Adipocyte (in vitro differentiated cells): ENCODE data around the gene MEOX1.
"Not testable (repeated sequence)": the region's sequence is repeated elsewhere in the genome, so short reads cannot be mapped to it uniquely, and the experiment has no call there.

Source experiments
- DNase-seq: peaks from one replicate; pipeline ENCODE4 v3.0.0-alpha.2; 2015; ENCODE audit warnings: low read depth
- H3K27me3 ChIP-seq: replicated peaks from 2 replicates; pipeline ENCODE4 v1.7.0; 2013; ENCODE audit warnings: mild to moderate bottlenecking, low read length, moderate library complexity; ENCODE audit not compliant: control insufficient read depth, insufficient read depth
- H3K36me3 ChIP-seq: 2 replicates; pipeline ENCODE4 v1.7.0; 2013; ENCODE audit warnings: low read length, mild to moderate bottlenecking, moderate library complexity; ENCODE audit not compliant: control insufficient read depth, insufficient read depth, severe bottlenecking
- H3K4me1 ChIP-seq: 2 replicates; pipeline ENCODE4 v1.7.0; 2013; ENCODE audit warnings: mild to moderate bottlenecking, low read length, moderate library complexity; ENCODE audit not compliant: control insufficient read depth, insufficient read depth
- H3K4me3 ChIP-seq: 2 replicates; pipeline ENCODE4 v1.7.0; 2013; ENCODE audit warnings: mild to moderate bottlenecking, low read length, moderate library complexity
- H3K9ac ChIP-seq: 2 replicates; pipeline ENCODE4 v1.7.0; 2013; ENCODE audit warnings: mild to moderate bottlenecking, low read length, moderate library complexity
- H3K9me3 ChIP-seq: 2 replicates; pipeline ENCODE4 v1.7.0; 2013; ENCODE audit warnings: mild to moderate bottlenecking, low read length, moderate library complexity; ENCODE audit not compliant: control insufficient read depth

MEOX1 gene

DNA sequence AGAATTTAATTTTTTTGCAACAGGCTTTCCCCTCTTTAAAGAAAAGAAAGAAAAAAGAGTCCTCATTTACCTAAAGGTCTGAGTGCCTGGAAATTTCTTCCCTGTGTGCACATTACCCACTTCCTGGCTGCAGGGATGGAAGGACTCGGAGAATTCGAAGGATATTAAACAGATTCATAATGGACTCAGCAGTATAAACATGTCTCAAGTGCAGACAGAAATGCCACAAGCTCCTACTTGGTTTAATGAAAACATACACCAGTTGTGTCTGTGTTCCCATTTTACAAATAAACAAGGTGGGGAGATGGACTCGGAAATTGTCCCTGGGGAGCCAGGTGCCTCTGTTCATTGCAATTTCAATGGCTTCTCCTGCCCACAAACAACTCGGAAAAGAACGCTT lies 47.2 kb downstream of the MEOX1 start:
- H3K9me3 ChIP-seq = no peaks in the 10 kb centered on the region
- H3K9ac ChIP-seq = no peak overlapping the region
- H3K4me1 ChIP-seq = peaks cover 17% of the 10 kb centered on the region
- H3K4me3 ChIP-seq = no peak overlapping the region
- no peaks in the 10 kb centered on the region for H3K36me3 ChIP-seq
- peaks cover 4% of the 10 kb centered on the region for H3K27me3 ChIP-seq
- DNase-seq = no peak

DNA sequence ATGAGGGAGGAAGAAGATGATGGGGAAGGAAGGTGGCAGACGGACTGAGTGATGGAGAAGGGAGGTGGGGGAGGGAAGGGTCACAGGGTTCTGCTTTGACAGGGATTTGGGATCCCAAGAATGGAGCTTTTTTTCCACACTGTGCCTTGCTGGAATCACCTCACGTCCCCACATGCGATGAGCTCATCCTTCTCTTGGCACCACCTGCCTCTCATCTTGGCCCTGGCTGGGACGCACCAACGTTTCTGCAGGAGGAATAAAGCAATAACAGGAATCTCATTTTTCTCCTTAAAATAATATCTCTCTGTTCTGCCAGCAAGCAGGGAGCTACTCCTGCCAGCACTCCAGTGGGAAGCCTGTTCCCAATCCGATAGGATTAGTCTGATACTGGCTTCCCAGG lies 47.8 kb downstream of the MEOX1 start:
- H3K9ac ChIP-seq = no peak overlapping the region
- no peak for DNase-seq
- no peaks in the 10 kb centered on the region for H3K9me3 ChIP-seq
- no peaks in the 10 kb centered on the region for H3K36me3 ChIP-seq
- no peak overlapping the region for H3K4me3 ChIP-seq
- H3K27me3 ChIP-seq = peaks cover 4% of the 10 kb centered on the region
- peaks cover 17% of the 10 kb centered on the region for H3K4me1 ChIP-seq

DNA sequence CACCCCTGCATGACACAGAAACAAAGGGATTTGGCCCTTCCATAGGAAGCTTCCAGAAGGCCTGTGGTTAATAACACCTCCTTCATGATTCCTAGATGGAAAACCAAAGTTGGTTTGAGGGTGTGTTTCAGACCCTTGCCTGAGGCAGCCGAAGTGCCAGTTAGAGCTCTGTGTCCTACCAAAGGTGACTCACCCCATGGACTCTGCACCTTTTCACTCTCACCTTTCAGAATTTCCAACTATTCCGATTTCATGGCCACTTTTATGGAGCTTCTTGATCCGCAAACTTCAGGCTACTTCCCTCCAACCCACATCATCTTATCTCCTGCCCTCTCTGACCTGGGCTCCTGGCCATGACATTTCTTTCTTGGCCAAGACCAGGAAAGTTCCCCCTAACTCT lies 49.2 kb downstream of the MEOX1 start:
- peaks cover 17% of the 10 kb centered on the region for H3K4me1 ChIP-seq
- H3K4me3 ChIP-seq = no peak overlapping the region
- H3K9ac ChIP-seq = no peak overlapping the region
- no peak for DNase-seq
- peaks cover 4% of the 10 kb centered on the region for H3K27me3 ChIP-seq
- no peaks in the 10 kb centered on the region for H3K36me3 ChIP-seq
- no peaks in the 10 kb centered on the region for H3K9me3 ChIP-seq

DNA sequence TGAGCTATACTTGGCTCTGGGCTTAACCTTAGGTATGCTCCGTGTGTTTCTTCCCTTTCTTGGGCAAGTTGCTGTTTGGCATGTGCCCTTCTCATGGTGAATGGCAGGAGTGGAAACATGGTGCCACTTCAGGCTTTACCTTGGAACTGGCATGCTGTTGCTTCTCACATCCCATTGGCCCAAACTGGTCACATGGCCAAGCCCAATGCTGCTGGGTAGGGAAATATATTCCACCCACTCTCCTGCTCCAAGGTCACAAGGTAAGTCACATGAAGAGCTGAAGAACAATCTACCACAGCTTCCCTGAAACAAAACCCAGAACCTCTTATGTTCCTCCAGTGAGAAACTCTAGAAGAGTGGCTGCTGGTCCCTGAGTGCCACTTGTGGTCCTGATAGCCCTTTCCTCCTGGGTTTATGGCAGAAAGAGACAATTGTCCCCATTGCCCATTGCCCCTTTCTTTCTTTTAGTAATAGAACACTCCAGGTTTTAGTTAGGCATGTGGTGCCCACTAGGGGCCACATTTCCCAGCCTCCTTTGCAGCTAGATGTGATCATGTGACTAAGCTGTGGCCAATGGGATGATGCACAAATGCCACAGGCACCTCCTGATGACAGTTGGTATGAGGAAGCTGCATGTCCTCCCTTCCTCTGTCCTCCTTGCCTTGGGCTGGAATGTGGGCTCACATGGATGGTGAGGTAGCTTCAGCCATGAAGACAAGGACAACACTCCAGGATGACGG lies 50.3 kb downstream of the MEOX1 start:
- Histone ChIP-seq H3K9ac (no peak overlapping the region), H3K27me3 (peaks cover 4% of the 10 kb centered on the region), H3K9me3 (no peaks in the 10 kb centered on the region), H3K4me3 (no peak overlapping the region), H3K36me3 (no peaks in the 10 kb centered on the region), H3K4me1 (peaks cover 17% of the 10 kb centered on the region)
- DNase-seq = no peak

DNA sequence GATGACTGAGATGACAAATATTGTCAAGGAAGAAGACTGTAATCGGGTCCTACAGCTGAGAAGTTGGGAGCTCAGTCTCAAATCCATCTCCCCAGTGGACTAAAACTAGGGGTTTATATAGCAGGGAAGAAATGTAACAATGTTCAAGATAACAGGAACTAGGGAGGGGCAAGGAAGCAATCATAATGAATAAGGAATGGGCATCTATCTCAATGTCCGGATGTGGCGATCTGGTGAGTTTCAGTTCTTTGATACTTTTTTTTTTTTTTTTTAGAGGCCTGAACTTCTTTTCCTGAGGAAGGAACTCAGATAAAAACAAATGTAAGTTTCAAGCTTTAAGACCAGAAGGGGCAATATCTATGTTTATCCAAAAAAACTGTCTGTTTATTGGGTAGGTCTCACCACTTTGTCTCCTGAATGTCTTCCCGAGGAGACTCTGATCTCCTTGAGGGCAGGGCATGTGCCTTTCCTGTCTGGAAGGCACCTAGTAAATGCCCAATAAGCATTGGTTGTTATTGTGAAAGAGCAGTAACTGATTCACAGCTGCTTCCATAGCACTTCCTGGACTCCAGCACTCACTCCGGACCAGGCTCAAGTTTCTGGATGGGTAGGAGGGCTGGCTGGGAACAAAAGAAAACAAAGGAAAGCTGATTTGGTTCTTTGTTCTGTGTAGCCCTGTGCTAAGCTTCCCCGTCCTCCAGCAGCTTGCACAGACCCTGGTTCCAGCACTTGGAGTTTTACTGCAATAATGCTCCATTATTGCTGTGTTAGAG lies 51.9 kb downstream of the MEOX1 start:
- no peaks in the 10 kb centered on the region for H3K9me3 ChIP-seq
- peak; percentile 22 for DNase-seq

DNA sequence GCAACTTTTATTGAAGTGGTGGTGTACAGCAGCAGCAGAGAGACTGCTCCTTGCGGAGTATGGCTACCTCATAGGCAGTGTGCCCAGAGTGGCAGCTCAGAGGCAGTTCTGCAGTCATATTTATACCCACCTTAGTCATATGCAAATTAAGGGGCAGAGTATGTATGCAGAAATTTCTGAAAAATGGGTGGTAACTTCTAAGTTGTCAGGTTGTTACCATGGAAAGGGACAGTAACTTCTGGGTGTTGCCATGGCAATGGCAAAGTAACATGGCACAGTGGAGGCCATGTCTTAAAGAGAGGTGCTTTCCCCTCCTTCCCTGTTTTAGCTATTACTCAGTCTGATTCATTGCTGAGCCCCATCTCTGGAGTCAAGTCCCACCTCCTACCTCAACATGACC lies 53.4 kb downstream of the MEOX1 start:
- DNase-seq = no peak
- H3K9ac ChIP-seq = no peak overlapping the region
- H3K36me3 ChIP-seq = no peaks in the 10 kb centered on the region
- peaks cover 8% of the 10 kb centered on the region for H3K4me1 ChIP-seq
- H3K9me3 ChIP-seq = no peaks in the 10 kb centered on the region
- no peak overlapping the region for H3K4me3 ChIP-seq
- peaks cover 20% of the 10 kb centered on the region for H3K27me3 ChIP-seq

More for the DNA sequence above, 51.9 kb downstream of the MEOX1 start:
- H3K9ac ChIP-seq = no peak overlapping the region
- peaks cover 13% of the 10 kb centered on the region for H3K27me3 ChIP-seq
- no peak overlapping the region for H3K4me3 ChIP-seq
- peaks cover 9% of the 10 kb centered on the region for H3K4me1 ChIP-seq
- no peaks in the 10 kb centered on the region for H3K36me3 ChIP-seq

DNA sequence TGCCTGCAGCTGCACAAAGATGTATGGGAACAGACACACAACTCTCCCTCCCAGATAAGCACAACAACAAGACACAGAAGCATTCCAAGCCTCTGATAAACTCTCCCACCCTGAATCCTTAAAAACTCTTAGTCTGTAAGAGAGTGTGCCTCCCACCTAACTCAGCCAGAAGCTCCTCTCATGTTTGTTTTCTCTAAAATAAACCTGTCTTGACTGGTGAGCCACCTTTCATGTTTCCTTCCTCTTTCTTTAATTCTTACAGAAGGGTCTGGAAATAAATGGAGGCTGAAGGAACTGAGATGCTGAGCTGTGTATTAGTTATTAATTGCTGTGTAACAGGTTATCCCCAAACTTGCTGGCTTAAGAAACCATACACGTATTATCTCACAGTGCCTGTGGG lies 57.2 kb downstream of the MEOX1 start:
- Histone ChIP-seq H3K4me3 (no peak overlapping the region), H3K27me3 (peaks cover 16% of the 10 kb centered on the region), H3K9ac (no peak overlapping the region), H3K4me1 (peaks cover 7% of the 10 kb centered on the region), H3K36me3 (no peaks in the 10 kb centered on the region), H3K9me3 (no peaks in the 10 kb centered on the region)
- DNase-seq = no peak

DNA sequence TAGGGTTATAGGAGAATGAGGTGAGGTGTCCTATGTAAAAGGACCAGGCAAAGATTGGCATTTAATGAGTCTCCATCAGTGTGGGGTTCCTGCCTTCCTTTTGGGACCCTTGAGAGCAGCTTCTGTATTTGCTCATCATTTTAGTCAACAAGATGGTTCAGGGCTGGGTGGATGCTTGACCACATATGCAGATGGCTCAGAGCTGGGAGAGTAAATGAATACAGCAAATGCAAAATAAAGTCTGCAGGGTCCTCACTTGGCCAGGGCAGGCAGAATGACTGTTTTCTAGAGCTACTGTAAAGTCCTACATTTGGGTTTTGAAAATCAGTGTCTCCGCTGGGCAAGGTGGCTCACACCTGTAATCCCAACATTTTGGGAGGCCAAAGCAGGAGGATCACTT lies 58.4 kb downstream of the MEOX1 start:
- no peaks in the 10 kb centered on the region for H3K36me3 ChIP-seq
- H3K9me3 ChIP-seq = no peaks in the 10 kb centered on the region
- H3K9ac ChIP-seq = no peak overlapping the region
- peaks cover 16% of the 10 kb centered on the region for H3K27me3 ChIP-seq
- no peak for DNase-seq
- peaks cover 11% of the 10 kb centered on the region for H3K4me1 ChIP-seq
- H3K4me3 ChIP-seq = no peak overlapping the region

DNA sequence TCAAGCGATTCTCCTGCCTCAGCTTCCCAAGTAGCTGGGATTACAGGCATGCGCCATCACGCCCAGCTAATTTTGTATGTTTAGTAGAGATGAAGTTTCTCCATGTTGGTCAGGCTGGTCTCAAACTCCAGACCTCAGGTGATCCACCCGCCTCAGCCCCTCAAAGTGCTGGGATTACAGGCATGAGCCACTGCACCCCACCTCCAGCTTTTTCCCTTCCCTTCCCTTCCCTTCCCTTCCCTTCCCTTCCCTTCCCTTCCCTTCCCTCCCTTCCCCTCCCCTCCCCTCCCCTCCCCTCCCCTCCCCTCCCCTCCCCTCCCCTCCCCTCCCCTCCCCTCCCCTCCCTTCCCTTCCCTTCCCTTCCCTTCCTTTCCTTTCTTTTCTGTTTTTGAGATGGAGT lies 59.2 kb downstream of the MEOX1 start:
- H3K4me1 ChIP-seq = peaks cover 18% of the 10 kb centered on the region
- not testable (repeated sequence) for H3K36me3 ChIP-seq, H3K4me3 ChIP-seq, DNase-seq, H3K9me3 ChIP-seq, H3K9ac ChIP-seq
- peaks cover 16% of the 10 kb centered on the region for H3K27me3 ChIP-seq

DNA sequence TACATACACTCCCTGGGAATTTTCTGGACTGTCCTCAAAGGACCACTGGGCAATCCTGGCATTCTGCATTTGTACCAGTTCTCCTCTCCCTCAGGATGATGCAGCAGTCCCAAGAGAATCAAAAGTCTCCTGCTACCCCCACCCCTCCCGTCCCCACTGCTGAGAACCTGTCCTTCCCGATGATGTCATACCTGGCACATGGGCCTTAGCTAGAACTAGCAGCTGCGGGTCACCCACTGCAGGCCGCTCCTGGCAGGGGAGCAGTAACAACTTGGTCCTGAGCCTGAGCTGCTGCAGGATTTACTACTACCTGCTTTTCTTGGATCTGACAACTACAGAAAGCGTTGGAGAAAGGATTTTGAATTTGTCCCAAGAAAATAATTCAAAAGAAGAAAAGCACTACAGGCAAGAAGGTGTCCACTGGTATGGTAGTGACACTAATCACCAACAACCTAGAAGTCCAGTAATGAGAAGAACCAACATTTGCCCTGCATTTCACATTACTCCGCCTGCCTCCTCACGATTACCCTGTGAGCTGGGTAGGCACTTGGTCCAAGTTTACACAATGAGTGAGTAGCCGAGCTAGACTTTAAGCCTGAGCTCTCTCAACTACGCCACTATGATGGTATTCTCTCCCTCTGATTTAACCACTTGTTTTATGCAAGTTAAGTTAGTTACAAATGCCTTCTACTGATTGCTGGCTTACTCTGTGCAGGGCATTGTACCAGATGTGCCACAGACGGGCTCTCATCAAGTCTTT lies 60.3 kb downstream of the MEOX1 start:
- Histone ChIP-seq H3K27me3 (peaks cover 22% of the 10 kb centered on the region), H3K9me3 (no peaks in the 10 kb centered on the region), H3K36me3 (no peaks in the 10 kb centered on the region), H3K4me1 (peaks cover 19% of the 10 kb centered on the region), H3K9ac (no peak overlapping the region), H3K4me3 (no peak overlapping the region)
- DNase-seq = no peak

DNA sequence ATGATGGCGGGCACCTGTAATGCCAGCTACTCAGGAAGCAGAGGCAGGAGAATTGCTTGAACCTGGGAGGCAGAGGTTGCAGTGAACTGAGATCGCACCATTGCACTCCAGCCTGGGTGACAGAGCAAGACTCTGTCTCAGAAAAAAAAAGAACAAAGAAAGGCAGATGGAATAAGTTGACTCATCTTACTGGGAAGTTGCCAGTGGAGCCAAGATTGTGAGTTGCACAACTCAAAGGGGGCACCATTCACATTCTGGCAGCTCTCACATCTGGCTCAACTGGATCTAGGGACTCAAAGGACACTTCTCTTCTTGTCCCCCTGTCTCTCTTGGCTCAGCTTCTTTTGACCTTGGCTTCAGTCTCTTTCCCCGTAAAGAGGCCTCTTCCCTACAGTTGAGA lies 61.9 kb downstream of the MEOX1 start:
- peaks cover 19% of the 10 kb centered on the region for H3K4me1 ChIP-seq
- no peak overlapping the region for H3K9ac ChIP-seq
- H3K27me3 ChIP-seq = peaks cover 13% of the 10 kb centered on the region
- H3K36me3 ChIP-seq = no peaks in the 10 kb centered on the region
- no peak overlapping the region for H3K4me3 ChIP-seq
- DNase-seq = peak; percentile 87
- no peaks in the 10 kb centered on the region for H3K9me3 ChIP-seq
